SK-N-SH treated with all-trans-retinoic acid at 6 μM for 48 hours (cell line): ENCODE measurements around the gene WNT10A.

ENCODE experiments used
- ATAC-seq: fragments of 200-7000 bp; cut with Tn5 transposase; 3 replicates; pipeline ENCODE4 v1.9.1; 2020; ENCODE audit warnings: mild to moderate bottlenecking, moderate library complexity
- ARNTL ChIP-seq: fragments of 450-650 bp; formaldehyde crosslinking; IDR thresholded peaks from 2 replicates; pipeline ENCODE4 v1.5.0; 2020; ENCODE audit warnings: low read depth, mild to moderate bottlenecking, moderate library complexity, borderline replicate concordance
- CSDC2 ChIP-seq: fragments of 250-450 bp; sonication (Bioruptor Pico); IDR thresholded peaks from 2 replicates; pipeline ENCODE4 v1.5.0; 2020; ENCODE audit warnings: mild to moderate bottlenecking, moderate library complexity
- ESRRG ChIP-seq: fragments of 250-450 bp; sonication (Bioruptor Pico); IDR thresholded peaks from 2 replicates; pipeline ENCODE4 v1.6.1; 2021; ENCODE audit warnings: mild to moderate bottlenecking
- GLIS3 ChIP-seq: fragments of 250-450 bp; sonication (Bioruptor Pico); IDR thresholded peaks from 2 replicates; pipeline ENCODE4 v1.5.0; 2020; ENCODE audit warnings: mild to moderate bottlenecking, moderate library complexity
- ISL1 ChIP-seq: fragments of 250-450 bp; sonication (Bioruptor Pico); IDR thresholded peaks from 2 replicates; pipeline ENCODE4 v2.1.2; 2022; ENCODE audit warnings: mild to moderate bottlenecking, moderate library complexity
- OSR1 ChIP-seq: fragments of 250-450 bp; sonication (Bioruptor Pico); IDR thresholded peaks from 2 replicates; pipeline ENCODE4 v1.8.0; 2022; ENCODE audit warnings: moderate library complexity, mild to moderate bottlenecking, inconsistent platforms
- PPARA ChIP-seq: fragments of 250-450 bp; sonication (Bioruptor Pico); IDR thresholded peaks from 2 replicates; pipeline ENCODE4 v1.5.0; 2020; ENCODE audit warnings: mild to moderate bottlenecking, borderline replicate concordance
- RARB ChIP-seq: fragments of 250-450 bp; sonication (Bioruptor Pico); IDR thresholded peaks from 2 replicates; pipeline ENCODE4 v1.8.0; 2021; ENCODE audit warnings: mild to moderate bottlenecking, moderate library complexity
- SNAI2 ChIP-seq: fragments of 250-450 bp; sonication (Bioruptor Pico); IDR thresholded peaks from 2 replicates; pipeline ENCODE4 v1.5.0; 2020; ENCODE audit warnings: mild to moderate bottlenecking, moderate library complexity
- TCF4 ChIP-seq: fragments of 250-450 bp; sonication (Bioruptor Pico); IDR thresholded peaks from 2 replicates; pipeline ENCODE4 v1.8.0; 2021; ENCODE audit warnings: mild to moderate bottlenecking, moderate library complexity, borderline replicate concordance
- TOX ChIP-seq: fragments of 250-450 bp; sonication (Bioruptor Pico); IDR thresholded peaks from 2 replicates; pipeline ENCODE4 v1.8.0; 2021; ENCODE audit warnings: mild to moderate bottlenecking, moderate library complexity, borderline replicate concordance
- ZC3H10 ChIP-seq: fragments of 250-450 bp; sonication (Bioruptor Pico); IDR thresholded peaks from 2 replicates; pipeline ENCODE4 v1.5.1; 2021; ENCODE audit warnings: mild to moderate bottlenecking, moderate library complexity
- ZFP3 ChIP-seq: fragments of 250-450 bp; sonication (Bioruptor Pico); IDR thresholded peaks from 2 replicates; pipeline ENCODE4 v1.5.0; 2020; ENCODE audit warnings: mild to moderate bottlenecking, moderate library complexity
- ZNF565 ChIP-seq: fragments of 450-650 bp; formaldehyde crosslinking; conservative IDR thresholded peaks from 2 replicates; pipeline ENCODE4 v1.5.0; 2020; ENCODE audit warnings: low read depth, mild to moderate bottlenecking, moderate library complexity
- ZNF70 ChIP-seq: fragments of 450-650 bp; formaldehyde crosslinking; IDR thresholded peaks from 2 replicates; pipeline ENCODE4 v1.5.0; 2020; ENCODE audit warnings: mild to moderate bottlenecking, moderate library complexity
- ZNF8 ChIP-seq: fragments of 450-650 bp; formaldehyde crosslinking; IDR thresholded peaks from 2 replicates; pipeline ENCODE4 v1.5.0; 2020; ENCODE audit warnings: mild to moderate bottlenecking, moderate library complexity
- TF ChIP-seq, protein P1 (sequence below): fragments of 250-450 bp; sonication (Bioruptor Pico); IDR thresholded peaks from 2 replicates; pipeline ENCODE4 v1.5.0; 2020; ENCODE audit warnings: mild to moderate bottlenecking, moderate library complexity
- TF ChIP-seq, protein P2 (sequence below): fragments of 250-450 bp; sonication (Bioruptor Pico); IDR thresholded peaks from 2 replicates; pipeline ENCODE4 v1.5.1; 2021; ENCODE audit warnings: mild to moderate bottlenecking, moderate library complexity
- TF ChIP-seq, protein P3 (sequence below): fragments of 250-450 bp; sonication (Bioruptor Pico); IDR thresholded peaks from 2 replicates; pipeline ENCODE4 v1.8.0; 2020; ENCODE audit warnings: mild to moderate bottlenecking, moderate library complexity, borderline replicate concordance
- TF ChIP-seq, protein P4 (sequence below): fragments of 250-450 bp; sonication (Bioruptor Pico); IDR thresholded peaks from 2 replicates; pipeline ENCODE4 v1.5.1; 2020; ENCODE audit warnings: low read depth, mild to moderate bottlenecking, moderate library complexity

Gene WNT10A

DNA sequence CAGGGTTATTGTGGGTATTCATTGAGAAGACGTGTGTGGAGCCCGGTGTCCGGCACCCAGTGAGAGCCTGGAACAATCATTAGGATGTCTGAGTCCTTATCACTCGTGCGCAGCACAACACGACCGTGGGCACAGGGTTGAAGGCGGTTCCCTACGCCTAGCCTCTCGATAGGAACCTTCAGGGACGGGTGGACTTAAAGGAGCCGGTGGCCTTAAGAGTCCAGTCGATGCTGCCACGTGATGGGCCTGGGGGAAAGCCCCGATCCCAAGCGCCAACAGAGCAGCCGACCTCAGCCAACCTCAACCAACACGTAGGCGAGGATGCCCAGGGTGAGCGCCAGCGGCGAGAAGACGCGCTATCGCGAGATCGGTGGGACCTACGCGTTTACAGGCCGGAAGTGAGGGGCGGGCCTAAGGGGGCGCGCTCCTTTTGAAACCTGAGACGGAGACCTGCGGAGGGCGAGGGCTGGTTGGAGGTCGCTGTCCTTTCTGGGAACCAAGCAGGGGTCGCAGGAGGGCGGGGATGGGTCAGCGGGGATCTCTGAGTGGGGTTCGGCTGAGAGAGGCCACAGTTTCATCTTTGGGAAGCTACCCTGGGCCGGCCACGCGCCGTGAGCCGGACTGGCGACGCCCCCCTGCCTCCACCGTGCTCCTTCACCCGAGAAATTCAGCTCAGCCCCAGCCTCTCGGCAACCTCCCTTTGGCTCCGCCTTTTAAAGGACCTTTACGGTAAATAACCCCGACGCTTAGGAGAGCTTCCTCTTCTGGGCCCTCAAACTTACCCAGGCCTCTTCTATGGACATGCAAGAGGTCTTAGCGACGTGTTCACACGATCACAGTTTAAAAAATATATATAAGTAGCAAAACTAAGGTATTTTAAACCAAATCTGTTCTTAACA lies 28.3 kb downstream of the WNT10A start (continued):
- TF ChIP-seq, protein P1, sequence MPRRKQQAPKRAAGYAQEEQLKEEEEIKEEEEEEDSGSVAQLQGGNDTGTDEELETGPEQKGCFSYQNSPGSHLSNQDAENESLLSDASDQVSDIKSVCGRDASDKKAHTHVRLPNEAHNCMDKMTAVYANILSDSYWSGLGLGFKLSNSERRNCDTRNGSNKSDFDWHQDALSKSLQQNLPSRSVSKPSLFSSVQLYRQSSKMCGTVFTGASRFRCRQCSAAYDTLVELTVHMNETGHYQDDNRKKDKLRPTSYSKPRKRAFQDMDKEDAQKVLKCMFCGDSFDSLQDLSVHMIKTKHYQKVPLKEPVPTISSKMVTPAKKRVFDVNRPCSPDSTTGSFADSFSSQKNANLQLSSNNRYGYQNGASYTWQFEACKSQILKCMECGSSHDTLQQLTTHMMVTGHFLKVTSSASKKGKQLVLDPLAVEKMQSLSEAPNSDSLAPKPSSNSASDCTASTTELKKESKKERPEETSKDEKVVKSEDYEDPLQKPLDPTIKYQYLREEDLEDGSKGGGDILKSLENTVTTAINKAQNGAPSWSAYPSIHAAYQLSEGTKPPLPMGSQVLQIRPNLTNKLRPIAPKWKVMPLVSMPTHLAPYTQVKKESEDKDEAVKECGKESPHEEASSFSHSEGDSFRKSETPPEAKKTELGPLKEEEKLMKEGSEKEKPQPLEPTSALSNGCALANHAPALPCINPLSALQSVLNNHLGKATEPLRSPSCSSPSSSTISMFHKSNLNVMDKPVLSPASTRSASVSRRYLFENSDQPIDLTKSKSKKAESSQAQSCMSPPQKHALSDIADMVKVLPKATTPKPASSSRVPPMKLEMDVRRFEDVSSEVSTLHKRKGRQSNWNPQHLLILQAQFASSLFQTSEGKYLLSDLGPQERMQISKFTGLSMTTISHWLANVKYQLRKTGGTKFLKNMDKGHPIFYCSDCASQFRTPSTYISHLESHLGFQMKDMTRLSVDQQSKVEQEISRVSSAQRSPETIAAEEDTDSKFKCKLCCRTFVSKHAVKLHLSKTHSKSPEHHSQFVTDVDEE (CRISPR knock-in tag) = no peak
- TF ChIP-seq ZFP3 (CRISPR knock-in tag) (0 out of 2 replicates have a peak, but pooled peaks have one; percentile 9), TOX (CRISPR knock-in tag) (no peak), ARNTL (CRISPR knock-in tag) (no peak), SNAI2 (CRISPR knock-in tag) (0 out of 2 replicates have a peak, but pooled peaks have one; percentile 49), PPARA (CRISPR knock-in tag) (no peak), ZNF8 (CRISPR knock-in tag) (no peak)
- TF ChIP-seq, all 23 proteins: peak for 3

DNA sequence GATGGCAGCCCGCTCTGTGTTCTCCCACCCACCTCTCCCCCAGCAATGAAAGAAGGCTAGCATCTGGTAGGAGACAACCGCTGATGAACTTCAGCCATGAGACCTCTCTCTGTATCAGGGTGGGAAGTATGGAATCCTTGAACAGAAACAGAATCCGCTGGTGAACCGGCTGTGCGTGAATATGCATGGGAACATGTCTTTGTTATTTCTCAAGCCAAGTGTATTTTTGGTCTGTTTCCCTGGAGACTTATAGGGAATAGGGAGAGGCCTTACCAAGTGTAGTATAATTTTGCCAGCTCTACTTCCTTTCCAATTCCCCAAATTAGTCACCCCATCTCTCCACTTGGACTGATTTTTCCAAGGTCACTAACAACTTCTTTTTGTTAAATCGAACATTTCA lies 30.1 kb downstream of the WNT10A start:
- ATAC-seq = no peak
- TF ChIP-seq CSDC2 (CRISPR knock-in tag) (no peak), RARB (CRISPR knock-in tag) (no peak), ZNF70 (CRISPR knock-in tag) (no peak), ISL1 (CRISPR knock-in tag) (no peak), SNAI2 (CRISPR knock-in tag) (no peak), ARNTL (CRISPR knock-in tag) (no peak), PPARA (CRISPR knock-in tag) (no peak), TCF4 (no peak), TOX (CRISPR knock-in tag) (no peak), GLIS3 (CRISPR knock-in tag) (no peak), OSR1 (CRISPR knock-in tag) (no peak), ZC3H10 (CRISPR knock-in tag) (no peak), ESRRG (no peak), ZNF8 (CRISPR knock-in tag) (no peak), ZNF565 (CRISPR knock-in tag) (no peak)
- TF ChIP-seq, protein P2, sequence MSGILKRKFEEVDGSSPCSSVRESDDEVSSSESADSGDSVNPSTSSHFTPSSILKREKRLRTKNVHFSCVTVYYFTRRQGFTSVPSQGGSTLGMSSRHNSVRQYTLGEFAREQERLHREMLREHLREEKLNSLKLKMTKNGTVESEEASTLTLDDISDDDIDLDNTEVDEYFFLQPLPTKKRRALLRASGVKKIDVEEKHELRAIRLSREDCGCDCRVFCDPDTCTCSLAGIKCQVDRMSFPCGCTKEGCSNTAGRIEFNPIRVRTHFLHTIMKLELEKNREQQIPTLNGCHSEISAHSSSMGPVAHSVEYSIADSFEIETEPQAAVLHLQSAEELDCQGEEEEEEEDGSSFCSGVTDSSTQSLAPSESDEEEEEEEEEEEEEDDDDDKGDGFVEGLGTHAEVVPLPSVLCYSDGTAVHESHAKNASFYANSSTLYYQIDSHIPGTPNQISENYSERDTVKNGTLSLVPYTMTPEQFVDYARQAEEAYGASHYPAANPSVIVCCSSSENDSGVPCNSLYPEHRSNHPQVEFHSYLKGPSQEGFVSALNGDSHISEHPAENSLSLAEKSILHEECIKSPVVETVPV (CRISPR knock-in tag) = no peak
- TF ChIP-seq, protein P3, sequence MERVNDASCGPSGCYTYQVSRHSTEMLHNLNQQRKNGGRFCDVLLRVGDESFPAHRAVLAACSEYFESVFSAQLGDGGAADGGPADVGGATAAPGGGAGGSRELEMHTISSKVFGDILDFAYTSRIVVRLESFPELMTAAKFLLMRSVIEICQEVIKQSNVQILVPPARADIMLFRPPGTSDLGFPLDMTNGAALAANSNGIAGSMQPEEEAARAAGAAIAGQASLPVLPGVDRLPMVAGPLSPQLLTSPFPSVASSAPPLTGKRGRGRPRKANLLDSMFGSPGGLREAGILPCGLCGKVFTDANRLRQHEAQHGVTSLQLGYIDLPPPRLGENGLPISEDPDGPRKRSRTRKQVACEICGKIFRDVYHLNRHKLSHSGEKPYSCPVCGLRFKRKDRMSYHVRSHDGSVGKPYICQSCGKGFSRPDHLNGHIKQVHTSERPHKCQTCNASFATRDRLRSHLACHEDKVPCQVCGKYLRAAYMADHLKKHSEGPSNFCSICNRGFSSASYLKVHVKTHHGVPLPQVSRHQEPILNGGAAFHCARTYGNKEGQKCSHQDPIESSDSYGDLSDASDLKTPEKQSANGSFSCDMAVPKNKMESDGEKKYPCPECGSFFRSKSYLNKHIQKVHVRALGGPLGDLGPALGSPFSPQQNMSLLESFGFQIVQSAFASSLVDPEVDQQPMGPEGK (CRISPR knock-in tag) = no peak
- TF ChIP-seq, protein P4, sequence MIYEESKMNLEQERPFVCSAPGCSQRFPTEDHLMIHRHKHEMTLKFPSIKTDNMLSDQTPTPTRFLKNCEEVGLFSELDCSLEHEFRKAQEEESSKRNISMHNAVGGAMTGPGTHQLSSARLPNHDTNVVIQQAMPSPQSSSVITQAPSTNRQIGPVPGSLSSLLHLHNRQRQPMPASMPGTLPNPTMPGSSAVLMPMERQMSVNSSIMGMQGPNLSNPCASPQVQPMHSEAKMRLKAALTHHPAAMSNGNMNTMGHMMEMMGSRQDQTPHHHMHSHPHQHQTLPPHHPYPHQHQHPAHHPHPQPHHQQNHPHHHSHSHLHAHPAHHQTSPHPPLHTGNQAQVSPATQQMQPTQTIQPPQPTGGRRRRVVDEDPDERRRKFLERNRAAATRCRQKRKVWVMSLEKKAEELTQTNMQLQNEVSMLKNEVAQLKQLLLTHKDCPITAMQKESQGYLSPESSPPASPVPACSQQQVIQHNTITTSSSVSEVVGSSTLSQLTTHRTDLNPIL = no peak
- TF ChIP-seq, protein P1 (CRISPR knock-in tag) = no peak
